ENCODE results near the gene PTK7.
"Not testable (repeated sequence)": the region's sequence is repeated elsewhere in the genome, so short reads cannot be mapped to it uniquely, and the experiment has no call there.

PTK7 gene

GRCh38 chr6:43103253-43103876 lies 27.3 kb downstream of the PTK7 start:
- no peak overlapping the region for H3K4me3 ChIP-seq (ENCODE audit: low read depth, low read length)
- no peak for TF ChIP-seq CTCF (IDR thresholded peaks at IDR 0.05; ENCODE audit: borderline replicate concordance, insufficient read depth, low read depth, low read length)

DNA sequence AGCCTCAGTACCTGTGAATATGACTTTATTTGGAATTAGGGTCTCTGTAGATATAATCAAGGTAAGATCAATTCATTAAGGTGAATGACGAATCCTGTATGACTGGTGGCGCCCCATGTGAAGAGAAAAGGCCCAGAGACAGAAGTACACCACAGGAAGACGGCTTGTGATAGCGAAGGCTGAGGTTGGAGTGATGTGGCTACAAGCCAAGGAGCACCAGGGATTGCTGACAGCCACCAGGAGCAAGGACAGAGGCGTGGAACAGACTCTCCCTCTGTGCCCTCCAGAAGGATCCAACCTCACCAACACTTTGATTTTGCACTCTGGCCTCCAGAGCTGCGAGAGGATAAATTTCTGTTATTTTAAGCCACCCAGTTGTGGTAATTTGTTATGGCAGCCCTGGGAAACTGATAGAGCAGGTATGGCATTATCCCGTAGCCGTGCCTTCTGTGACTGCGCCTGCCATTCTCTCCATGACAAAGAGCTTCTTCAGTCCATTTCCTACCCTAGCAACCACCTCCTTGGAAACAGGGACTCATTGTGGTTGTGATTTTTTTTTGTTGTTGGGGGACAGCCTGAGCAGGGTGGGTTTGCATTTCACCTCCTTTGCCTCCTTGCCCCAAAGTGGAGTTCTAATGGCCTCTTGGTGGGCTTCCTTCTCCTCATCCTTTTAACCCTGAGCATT lies 29.6 kb downstream of the PTK7 start:
- TF ChIP-seq CTCF (IDR thresholded peaks at IDR 0.05; ENCODE audit: borderline replicate concordance, insufficient read depth, low read depth, low read length), result no peak

GRCh38 chr6:43107344-43108062 lies 31.4 kb downstream of the PTK7 start:
- no peak overlapping the region for H3K4me3 ChIP-seq (ENCODE audit: low read depth, low read length)
- no peak for TF ChIP-seq CTCF (IDR thresholded peaks at IDR 0.05; ENCODE audit: borderline replicate concordance, insufficient read depth, low read depth, low read length)

More for the DNA sequence above, 29.6 kb downstream of the PTK7 start:
- no peak overlapping the region for H3K4me3 ChIP-seq (ENCODE audit: low read depth, low read length)

DNA sequence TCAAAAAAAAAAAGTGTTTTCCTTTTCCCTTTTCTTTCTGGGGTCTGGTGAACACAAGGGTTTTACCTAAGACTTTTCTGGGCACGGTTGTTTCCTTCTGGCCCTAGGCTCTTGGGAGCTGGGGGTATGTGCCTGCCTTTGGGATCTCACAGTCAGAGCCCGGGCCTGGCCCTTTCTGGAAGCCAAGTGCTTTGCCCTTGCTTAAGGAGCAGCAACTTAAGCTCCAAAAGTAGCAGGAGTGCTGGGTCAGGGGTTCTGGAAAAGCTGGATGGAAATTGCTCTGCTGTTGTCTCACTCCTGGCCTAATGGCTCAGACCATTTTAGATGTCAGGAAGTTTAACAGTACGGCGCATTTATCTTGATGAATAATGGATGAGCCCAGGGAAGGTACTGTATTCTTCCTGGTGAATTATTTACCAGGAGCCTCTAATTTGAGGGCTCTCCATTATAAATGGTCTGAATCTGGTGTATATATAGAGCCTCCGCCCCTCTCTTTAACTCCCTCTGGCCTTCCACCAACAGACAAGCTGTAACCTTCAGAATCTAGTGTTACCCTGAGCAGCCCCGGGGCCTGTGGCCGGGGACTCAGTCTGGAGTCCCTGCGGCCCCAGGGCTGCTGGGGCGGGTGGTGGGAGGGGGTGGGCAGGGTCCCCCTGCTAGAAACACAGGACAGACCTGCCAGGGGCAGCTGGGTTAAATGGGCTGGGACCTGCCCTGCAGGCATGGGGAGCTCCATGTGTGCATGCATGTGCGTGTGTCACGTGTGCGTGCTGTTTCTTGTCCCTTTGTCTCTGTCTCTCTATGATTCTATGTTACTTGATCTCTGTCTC lies 37.5 kb downstream of the PTK7 start:
- no peak for TF ChIP-seq CTCF (IDR thresholded peaks at IDR 0.05; ENCODE audit: borderline replicate concordance, insufficient read depth, low read depth, low read length)
- no peak overlapping the region for H3K4me3 ChIP-seq (ENCODE audit: low read depth, low read length)

DNA sequence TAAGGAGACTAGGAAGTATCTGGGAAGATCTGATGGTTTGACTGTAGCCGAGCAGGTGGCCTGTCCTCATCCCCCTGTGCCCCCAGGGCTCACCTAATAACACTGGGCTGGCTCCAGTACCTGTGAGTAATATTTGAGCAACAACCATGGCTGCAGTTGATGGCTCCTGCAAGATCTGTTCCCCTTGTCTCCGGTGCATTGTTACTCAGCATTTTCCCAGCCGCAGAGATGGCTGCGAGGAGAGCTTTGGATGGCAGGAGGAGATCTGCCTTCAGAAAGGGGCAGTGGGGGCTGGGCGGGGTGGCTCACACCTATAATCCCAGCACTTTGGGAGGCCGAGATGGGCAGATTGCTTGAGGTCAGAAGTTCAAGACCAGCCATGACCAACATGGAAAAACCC lies 39.3 kb downstream of the PTK7 start:
- no peak for TF ChIP-seq CTCF (IDR thresholded peaks at IDR 0.05; ENCODE audit: borderline replicate concordance, insufficient read depth, low read depth, low read length)
- no peak overlapping the region for H3K4me3 ChIP-seq (ENCODE audit: low read depth, low read length)

DNA sequence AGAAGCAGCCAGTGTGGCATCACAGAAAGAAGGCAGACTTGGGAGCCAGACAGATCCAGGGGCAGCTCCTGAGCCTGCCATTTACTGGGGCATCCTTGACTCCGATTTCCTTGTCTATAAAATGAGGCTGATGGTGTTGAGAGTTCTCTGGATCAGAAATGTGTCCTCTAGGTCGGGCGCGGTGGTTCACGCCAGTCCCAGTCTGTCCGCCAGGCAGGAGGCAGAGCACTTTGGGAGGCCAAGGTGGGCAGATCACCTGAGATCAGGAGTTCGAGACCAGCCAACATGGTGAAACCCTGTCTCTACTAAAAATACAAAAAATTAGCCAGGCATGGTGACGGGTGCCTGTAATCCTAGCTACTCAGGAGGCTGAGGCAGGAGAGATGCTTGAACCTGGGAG lies 41.4 kb downstream of the PTK7 start:
- H3K4me3 ChIP-seq (ENCODE audit: low read depth, low read length), result not testable (repeated sequence)

DNA sequence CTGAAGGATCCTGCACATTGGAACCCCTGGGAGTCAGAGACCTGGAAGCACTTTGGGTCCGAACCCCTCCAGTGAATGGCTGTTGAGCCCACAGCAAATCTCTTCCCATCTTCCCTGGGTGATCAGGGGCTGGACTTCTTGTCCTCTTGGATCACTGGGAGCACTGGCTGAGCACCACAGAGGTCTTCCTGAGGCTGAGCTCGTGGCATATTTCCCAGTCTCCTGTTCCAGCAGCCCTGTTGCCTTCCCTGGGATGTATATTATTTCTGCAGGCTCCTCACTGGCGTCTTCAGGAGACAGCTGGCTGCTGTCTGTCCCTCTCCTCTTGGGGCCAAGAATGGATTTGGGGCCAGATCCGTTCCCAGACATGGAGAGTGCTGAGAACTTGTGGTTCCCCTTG lies 43.4 kb downstream of the PTK7 start:
- H3K4me3 ChIP-seq (ENCODE audit: low read depth, low read length), result no peak overlapping the region
- no peak for TF ChIP-seq CTCF (IDR thresholded peaks at IDR 0.05; ENCODE audit: borderline replicate concordance, insufficient read depth, low read depth, low read length)
